GM12892 (cell line): ENCODE data around the gene EHBP1.

Experiments
- POLR2A ChIP-seq: IDR thresholded peaks from 2 replicates; pipeline ENCODE4 v1.6.1; 2011; ENCODE audit warnings: low read depth, low read length, control low read depth
- POLR2AphosphoS5 ChIP-seq: IDR thresholded peaks from 2 replicates; pipeline ENCODE4 v1.6.1; 2011; ENCODE audit warnings: low read depth, low read length, control low read depth

DNA sequence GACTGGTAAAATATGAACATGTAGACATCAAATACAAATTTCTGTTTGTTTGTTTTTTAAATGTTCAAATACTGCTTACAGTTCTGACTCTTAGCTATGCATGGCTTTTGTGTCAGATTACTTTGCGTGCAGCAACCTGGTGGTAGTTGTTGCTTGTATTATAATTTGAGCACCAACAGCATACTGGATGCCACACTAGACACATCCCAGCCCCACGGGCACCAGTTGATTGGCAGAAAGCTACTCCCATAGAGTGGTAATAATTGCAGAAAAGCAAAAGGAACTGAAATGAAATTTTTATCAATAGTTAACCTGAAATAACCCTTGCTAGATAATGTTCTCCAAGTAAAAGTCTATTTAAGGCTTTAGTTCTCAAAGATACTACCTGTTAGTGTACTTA is 91.6 kb downstream of the EHBP1 start:
- TF ChIP-seq POLR2A = no peak
- no peak for TF ChIP-seq POLR2AphosphoS5
